NCI-H1417 (cell line): ENCODE results near the gene PLA2G4D.

ENCODE experiments used
- DNase-seq, 3 experiments: peaks; one replicate each; lab custom pipeline; 2025; lab: John Stamatoyannopoulos, UW

Gene PLA2G4D

DNA sequence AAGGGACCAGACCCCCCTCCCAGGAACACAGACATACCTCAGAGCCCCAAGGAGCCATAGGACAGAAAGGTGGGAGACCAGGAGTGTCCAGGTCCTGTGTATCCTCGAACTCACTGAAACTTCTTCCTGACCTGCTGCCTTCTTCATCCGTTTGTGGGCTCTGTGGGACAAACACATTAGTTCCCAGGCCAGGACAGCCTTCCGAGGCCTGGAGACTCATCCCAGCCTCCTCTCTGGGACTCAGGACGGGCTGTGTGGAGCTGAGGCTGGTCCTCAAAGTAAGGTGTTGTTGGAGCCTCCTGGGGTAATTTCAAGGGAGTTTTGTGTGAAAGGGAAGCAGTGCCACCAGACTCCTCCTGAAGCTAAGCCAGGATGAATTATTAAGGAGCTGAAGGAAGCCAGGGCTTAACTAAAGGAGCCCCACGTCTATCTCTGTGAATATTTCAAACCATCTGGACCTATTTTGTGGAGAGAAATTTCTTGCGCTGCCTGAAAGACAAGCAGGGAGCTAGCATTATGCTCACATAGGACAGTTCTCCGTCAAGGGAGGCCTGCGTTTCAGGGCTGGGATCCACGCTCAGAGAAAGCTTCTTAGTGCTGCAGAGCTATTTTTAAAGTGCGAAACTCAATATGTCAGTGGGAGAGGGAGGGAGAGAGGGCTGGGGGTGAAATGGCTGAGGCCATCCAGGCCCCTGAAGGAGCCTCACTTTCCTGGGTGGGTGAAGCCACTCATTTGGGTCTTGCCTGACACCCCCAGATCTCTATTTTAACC, 43.7 kb downstream of the PLA2G4D start:
- DNase-seq, result no peak

DNA sequence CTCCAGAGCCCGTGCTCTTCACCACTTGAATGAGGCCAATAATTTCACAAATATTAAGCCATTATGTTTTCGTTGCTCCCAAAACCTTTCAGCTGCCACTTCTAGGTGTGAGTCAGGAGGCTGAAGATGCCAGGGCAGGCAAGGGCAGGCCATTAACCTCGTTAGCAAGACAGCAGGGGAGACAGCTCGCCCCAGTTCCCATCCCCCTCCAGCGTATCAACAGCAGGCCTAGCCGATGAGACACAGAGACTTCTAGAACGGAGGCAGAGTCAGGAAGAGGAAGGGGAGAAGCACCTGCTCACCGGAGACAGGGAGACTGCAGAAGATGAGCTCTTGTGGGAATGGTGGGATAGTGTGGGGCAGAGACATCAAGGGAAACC, 45.6 kb downstream of the PLA2G4D start:
- peak in 2 of 3 experiments; percentile 8 to 59 for DNase-seq

DNA sequence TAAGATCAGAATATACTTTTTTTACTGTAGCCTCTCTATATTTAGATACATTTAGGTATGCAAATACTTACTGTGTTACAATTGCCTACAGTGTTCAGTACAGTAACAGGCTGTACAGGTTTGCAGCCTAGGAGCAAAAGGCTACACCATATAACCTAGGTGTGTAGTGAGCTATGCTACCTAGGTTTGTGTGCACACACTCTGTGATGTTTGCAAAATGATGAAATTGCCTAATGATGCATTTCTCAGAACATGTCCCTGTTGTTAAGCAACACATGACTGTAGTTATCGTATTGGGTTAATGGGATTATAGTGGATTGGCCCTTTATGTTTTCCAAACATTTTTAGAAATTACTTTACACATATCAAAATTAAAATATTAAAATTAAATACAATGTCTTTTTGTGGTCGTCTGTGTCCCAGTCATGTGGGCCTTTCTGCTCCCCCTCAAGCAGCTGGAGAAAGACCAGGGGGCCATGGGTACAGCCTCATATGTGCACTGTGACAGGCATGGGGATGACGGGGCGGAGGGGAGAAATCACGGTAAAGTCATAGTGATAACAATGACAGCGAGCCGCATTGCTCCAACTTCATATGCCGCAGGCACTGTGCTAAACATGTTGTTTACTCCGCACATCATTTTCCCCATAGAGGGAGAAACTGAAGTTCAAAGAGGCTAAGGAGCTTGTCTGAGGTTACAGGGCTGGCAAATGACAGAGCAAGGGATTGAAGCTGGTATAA, 46.1 kb downstream of the PLA2G4D start:
- no peak for DNase-seq

DNA sequence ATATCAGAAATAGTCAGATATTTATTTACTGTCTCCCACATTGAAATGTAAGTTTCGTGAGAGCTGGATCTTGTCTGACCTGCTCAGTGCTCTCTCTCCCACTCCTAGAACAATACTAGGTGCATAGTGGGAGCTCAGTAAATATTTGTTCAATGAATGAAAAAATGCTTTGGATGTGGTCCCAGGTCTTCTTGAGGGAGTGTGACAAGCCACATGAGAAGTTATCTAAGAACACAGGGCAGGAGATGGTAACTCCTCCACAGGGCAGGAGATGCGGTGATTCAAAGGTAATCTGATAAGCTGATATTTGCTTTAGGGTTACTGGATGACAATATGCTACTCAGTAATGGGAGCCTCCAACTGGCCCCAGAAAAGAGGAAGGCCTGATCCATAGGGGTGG, 47.8 kb downstream of the PLA2G4D start:
- DNase-seq, result no peak

DNA sequence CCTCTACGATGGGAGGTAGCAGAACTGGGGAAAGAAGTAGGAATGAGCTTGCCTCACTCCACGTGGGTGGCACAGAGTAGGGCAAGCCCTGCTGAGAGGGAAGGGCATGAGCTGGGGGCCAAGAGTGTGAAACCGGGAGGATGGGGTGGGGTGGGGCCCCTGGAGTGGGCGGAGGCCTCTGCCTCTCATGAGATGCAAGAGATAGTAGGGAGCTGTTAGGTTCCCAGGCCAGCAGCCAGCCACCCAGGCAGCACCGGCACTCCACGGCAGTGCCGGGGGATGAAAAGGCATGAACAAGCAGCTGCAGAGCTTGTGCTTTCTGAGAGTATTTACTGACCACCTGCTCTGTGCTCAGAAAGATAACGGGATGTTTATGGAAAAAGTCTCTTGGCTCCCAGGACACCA, 49.1 kb downstream of the PLA2G4D start:
- no peak for DNase-seq

DNA sequence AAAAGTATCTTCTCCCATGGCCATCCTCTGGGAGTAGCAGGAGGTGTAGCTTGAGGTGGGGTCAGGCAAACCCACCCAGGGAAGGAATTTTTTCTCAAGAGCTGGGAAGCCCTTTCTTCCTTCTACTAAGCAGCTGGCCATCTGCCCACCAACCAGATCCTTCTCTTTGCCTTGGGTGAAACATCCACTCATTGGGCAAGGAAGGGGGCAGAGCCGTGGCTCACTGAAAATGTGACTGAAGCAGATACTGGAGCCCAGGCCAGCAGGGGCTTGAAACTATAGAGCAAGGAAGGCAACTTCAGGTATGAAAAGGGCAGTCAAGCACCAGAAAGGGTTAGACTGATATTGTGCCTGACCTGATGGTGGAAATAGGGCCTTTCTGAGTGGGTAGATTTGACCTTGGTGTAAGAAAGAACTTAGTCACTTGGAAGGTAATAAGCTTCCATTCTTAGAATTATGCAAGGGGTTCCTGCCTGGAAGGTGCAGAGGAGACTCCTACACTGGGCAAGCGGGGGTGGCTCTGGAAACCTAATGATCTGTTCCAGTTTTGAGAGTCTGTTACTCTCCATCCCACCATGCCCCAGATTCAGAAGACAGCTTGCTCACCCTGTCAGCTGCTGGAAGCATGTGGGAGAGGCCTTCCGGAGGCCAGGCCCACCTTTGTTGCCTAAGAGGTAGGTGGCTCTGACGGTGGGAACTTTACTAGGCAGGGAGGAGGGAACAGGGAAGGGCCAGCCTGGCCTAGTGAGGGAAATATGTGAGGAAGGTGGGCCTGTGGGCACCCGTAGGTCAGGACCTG, 51.6 kb downstream of the PLA2G4D start:
- no peak for DNase-seq

DNA sequence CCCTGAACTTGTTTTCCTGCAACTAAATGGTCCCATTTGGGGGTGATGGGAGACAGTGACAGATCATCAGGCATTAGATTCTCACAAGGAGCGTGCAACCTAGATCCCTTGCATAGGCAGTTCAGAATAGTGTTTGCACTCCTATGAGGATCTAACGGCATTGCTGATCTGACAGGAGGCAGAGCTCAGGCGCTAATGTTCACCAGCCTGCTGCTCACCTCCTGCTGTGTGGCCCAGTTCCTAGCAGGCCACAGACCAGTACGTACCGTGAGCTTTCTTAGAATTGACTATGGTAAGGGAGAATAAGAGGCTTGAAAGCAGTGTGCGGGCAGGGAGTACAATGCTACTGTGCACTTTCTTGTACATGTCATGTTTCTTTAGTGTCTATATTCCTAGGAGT, 56.0 kb downstream of the PLA2G4D start:
- DNase-seq, result no peak

DNA sequence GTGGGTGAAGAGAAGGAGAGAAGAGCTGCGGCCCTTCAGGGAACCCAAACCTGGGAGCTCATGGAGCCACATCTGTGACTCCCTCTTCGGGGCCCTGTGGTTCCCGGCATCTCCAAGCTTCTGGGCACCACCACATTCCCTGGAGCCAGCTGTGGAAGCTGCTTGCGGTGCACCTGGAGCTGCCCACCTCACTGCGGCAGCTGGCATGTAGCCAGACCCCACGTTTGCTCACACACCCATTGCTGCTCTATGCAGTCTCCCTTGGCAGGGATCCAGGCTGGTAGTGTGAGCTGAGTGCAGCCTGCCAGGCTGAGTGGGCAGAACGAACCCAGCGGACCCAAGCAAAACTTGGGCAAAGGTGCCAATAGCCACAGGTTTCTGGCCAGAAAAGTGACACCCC, 56.7 kb downstream of the PLA2G4D start:
- peak; percentile 0 to 82 (median 65) for DNase-seq

DNA sequence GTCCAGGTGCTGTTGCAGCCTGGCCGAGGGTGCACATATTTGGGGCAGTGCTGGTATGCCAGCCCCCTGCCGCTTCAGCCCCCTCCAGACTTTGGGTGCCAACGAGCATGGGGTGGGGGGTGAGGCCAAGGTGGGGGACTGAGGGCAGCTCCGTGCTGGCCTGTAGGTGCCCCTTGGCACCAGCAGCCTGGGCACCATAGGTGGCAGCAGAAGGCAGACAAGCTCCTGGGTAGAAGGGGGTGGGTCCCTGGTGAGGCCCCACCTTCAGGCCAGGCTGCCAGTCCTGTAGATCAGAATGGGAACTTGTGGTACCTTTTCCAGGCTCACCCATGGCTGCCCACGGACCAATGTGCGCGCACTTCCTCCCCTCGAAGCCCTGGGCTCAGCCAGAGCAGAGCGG, 57.4 kb downstream of the PLA2G4D start:
- DNase-seq, result no peak

DNA sequence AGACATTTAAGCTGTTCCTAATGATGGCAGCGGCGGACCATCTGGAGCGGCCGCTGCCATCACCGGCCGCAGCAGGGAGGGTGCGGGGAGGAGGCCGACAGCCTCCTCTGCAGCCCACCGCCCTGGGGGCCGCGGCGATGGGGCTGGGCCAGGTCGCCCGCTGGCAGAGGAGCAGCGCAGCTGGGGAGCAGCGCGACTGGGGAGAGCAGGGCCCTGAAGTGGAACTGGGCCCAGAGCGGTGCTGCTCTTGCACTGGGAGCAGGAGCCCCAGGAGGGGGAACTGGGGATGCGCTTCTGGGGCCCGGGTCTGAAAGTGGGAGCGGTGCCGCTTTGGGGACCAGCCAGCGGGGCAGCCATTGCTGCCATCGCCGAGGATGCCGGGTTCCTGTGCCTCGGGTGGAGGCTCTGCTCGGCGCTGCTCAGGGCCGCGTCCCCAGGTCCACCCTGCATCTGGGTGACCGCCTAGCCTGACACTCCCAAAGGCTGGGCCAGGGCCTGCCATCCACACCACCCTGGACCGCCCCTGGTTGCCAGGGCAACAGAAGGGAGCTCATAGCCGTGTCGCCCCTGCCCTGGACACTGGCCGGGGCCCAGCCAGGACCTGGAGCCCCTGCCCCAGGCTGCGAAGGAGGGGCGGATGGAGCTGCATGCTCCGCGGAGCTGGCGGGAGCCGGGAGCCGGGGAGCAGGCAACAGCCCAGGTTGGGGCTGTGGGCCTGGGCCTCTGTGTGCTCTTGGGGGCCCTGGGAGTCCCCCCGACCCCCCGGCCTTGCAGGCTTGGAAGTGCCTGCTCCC, 58.1 kb downstream of the PLA2G4D start:
- DNase-seq, result no peak

DNA sequence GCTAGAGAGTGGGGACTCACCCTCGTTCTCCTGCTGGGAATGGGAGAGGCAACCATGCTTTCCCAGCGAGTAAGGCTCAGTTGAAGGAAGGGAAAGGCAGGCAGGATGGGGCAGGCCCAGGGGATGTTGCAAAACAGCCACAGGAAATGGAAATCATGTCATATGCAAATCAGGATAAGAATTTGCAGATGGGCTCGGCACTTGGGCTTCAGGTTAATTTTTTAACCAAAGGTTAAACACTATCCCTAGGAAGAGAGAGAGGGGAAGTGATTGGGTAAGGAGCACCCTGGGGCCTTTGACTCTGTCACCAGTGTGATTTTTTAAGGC, 59.0 kb downstream of the PLA2G4D start:
- DNase-seq, result no peak

DNA sequence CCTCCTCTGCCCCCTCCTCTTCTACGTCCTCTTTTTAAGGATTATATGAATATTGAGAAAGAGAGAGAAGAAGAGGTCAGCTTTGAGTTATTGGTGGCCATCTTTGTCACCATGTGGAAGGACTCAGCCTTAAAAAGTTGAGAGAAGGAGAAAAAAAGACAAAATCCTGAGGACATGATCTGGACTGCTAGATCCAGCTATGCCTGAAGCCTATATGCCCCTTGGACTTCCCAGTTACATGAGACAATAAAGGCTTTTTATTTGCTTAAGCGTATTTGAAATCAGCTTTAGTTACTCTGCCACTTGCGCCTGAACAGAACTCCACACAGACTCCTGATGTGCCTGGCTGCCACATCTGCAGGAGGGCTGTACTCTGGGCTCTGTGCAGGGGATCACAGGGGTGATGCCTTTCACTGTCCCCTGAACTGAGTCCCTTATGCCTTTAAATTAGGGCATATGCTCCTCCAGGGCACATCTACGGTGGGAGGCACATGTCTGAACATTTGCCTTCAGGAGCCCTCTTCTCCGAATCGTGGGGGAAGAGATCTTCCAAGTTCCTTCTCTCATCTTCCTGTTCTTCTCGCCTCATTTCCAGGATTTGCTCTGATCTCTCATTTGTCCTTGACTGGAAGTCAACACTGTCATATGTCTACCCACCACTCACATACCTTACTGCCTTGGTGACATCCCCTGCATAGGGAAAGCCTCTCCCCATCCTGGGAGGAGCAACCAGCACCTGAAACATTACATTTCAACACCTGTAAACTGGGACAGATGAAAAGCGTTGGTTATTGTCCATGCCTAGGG, 59.5 kb downstream of the PLA2G4D start:
- no peak for DNase-seq

DNA sequence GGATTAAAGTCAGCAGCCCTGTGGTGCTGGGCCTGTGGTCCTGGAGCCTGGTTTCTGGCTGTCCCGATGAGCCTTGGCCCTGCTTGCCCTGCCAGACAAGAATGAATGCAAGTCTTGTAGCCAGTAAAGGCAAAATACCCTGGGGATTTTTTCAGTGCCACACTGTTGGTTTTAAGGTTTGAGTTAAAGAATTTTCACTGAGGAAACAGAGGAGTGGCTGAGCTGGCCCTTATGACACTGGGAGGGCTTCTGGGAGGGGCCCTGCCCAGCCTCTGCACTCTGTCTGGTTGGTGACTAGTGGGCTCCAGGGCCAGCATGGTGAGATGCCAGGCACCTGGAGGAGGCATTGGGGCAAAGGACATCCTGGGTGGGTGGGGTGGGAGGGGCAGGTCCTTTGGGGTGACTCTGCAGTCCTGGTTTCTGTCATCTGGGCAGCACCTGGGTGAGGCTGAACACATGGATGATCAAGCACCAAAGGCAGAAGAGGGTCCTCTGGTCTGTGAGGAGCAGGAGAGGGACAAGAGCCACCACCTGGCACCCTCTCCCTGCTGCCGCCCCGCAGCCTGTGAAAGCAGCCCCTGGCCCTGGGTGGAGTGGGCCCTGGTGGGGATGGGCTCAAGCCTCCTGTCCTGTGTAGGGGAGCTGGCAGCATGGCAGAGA, 61.0 kb downstream of the PLA2G4D start:
- no peak for DNase-seq

DNA sequence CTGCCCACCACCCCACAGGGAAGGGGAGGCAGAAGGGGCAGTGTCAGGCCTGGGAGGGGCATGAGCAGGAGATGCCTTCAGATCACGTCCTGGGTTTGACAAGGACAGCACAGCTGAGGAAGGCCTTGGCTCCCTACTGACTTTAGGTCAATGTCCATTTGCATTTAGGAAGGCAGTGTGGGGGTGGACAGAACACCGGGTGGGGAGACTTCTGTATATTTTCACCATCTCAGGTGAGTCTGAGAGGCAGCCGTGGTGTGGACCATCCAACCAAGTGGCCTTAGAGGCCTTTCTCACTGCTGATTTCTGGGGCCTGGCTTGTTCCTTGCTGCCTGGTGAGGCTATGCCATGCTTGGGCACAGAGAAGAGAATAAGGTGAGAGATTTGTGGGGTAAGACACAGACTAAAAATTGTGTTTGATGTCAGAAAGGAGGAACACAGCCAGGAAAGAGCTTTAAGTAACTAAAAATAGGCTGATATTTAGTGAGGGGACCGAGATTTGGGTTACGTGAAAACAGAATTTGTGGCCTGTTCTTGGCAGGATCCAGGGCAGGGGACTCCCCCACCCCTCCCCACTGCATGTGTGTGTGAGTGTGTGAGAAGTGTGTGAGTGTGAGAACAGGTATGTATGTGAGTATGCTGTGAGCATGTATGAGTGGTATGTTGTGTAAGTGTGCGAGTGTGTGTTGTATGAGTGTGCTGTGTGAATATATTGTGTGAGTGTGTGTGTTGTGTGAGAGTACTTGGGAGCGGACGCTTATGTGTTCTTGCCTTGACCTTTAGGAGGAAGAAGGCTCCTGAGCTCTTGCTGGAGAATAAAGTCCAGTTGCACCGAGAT, 61.8 kb downstream of the PLA2G4D start:
- no peak for DNase-seq

DNA sequence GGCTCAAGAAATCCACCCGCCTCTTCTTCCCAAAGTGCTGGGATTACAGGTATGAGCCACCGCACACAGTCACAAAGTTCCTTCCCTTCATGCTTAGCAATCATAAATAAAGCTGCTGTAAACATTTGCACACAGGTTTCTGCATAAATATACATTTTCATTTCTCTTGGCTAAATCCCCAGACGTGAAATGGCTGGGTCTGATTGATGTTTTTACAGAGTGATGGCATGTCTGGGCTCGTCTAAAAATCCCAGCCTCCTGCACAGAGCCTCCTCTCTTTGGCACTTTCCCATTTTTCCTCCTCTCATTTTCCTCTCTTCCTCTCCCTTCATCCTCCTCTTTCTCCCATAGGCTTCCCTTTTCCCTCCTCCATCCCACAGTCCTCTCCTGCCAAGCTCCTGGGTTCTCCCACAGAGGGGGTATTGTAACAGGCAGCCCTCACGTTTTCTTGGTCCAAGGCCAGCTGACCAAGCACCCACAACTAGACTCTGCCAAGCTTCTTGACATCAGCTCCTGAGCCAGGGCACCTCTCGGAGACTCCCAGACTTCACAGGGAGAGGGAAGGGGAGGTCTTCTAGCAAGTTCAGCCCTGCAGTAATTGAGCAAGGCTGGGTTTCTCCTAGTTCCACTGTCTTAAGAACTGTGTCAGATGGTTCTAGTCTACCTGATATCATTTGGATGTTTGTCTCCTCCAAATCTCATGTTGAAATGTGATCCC, 63.0 kb downstream of the PLA2G4D start:
- no peak for DNase-seq

DNA sequence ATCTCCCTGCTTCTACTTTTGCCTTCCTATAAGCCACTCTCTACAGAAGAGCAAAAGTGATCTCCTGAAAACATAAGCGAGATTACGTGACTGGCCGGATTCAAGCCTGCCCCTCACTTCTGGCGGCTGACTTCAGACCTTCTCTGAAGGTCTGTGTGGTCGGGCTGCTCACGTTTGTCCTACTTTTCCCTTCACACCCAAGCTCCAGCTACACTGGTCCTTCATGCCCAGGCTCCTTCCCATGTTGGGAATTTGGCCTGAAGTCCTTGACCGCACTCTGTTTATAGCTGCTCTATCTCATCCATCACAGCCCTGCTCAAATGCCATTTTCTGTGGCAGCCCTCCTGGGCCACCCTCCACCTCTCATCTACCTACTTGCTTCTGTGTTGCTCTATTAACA, 66.8 kb downstream of the PLA2G4D start:
- no peak for DNase-seq

DNA sequence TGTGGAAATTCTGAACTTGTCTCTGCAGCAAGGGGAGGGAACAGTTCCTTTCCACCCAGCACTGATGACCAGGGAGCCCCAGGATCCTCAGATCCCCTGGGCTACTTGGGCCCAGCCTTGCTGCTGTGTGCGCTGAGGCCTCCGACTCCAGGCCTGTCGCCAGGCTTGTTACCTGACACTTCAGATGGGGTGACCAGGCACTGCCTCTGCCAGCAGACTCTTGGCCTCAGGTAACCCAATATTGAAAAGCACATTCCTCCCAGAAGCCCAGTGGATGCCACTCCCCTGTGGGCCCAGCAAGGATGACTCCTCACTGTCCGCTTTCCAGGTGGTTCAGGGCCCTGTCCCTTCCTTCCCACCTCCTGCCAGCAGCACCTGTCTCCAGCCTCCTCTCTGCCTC, 70.1 kb downstream of the PLA2G4D start:
- no peak for DNase-seq

DNA sequence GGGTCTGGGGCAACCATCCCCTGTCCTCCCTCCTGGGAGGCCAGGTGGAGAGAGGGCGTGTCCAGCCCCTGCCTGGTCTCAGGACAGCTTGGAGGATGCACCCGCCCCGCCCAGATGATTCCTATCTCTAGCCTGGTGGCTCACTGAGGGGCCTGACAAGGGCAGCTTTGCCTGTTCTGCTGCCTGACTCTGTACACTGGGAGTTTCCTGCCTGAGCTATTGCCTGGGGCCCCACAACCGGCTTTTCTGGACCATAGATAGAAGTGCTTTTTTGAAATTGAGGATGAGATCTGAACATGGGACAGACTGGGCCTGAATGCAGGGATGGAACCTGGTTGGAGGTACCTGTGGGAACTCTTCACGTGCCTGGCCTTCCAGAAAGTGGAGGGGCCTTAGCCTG, 72.8 kb downstream of the PLA2G4D start:
- no peak for DNase-seq

DNA sequence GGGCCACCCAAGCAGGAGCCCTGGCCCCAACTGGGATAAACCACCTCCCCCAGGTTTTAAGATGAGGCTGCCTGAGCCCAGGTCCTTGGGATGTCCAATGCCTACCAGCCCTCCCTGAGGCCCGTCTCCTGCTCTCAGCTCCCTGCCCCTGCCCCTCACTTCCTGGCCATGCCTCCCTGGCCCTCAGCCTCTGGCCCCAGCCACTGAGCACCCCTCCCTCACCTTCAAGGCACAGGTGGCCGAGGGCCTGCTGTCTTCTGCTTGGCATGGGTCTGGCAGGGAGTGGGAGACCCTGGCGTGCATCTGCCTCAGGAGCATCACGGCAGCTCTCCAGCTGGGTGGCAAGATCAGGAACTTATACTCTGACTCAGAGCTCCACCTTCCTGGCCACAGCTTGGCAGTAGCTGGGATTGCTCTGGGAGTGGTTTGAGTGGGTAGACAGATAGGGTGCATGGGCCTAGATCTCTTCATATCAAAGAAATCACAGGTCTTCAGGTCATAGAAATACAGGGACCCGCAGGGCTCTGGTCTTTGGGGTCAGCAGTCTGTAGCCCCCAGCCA, 73.6 kb downstream of the PLA2G4D start, which contains the start of gene PLA2G4E:
TSS of gene PLA2G4E (minus strand) at position 330 of the 561 bp plus-strand sequence. CDS start at position 318, 12 bp downstream.
- DNase-seq, result no peak
